Measurements from ENCODE around the gene RNF126. TPM values are rescaled to one million over a fixed set of nuclear protein-coding genes. Genes with fewer than 3 reads are reported as not detected.

The RNF126 gene
- polyA plus RNA-seq, 1 donor from 2014 or later, result 33.7 TPM

- H3K4me3 ChIP-seq (ENCODE audit: low read length), result no peak overlapping the region
- H3K36me3 ChIP-seq (ENCODE audit: insufficient read depth, low read length), result no peaks in the 10 kb centered on the region
- H3K9me2 ChIP-seq (ENCODE audit: insufficient read depth, low read length), result no peaks in the 10 kb centered on the region
- no peak overlapping the region for H3K4me2 ChIP-seq (ENCODE audit: low read length)
- TF ChIP-seq EP300 (conservative IDR thresholded peaks at IDR 0.05; ENCODE audit: poor library complexity, severe bottlenecking), result no peak
- H3K9me3 ChIP-seq (ENCODE audit: low read length), result no peaks in the 10 kb centered on the region
- no peak overlapping the region for H2AFZ ChIP-seq (ENCODE audit: low read depth, low read length)
- no peak overlapping the region for H3K27ac ChIP-seq (ENCODE audit: low read length)
- no peaks in the 10 kb centered on the region for H3F3A ChIP-seq (ENCODE audit: insufficient read depth, low read length, poor library complexity, severe bottlenecking)
- H4K20me1 ChIP-seq (ENCODE audit: insufficient read depth), result no peaks in the 10 kb centered on the region
- H3K79me2 ChIP-seq (replicated peaks; ENCODE audit: insufficient read depth, low read length), result no peaks in the 10 kb centered on the region
- no peaks in the 10 kb centered on the region for H3K27me3 ChIP-seq (ENCODE audit: insufficient read depth, low read depth, low read length)
- H3K9ac ChIP-seq (ENCODE audit: low read length), result no peak overlapping the region
These were observed 42.7 kb downstream of the RNF126 start for GRCh38 chr19:620166-620862.

GRCh38 chr19:619286-620002 lies 43.6 kb downstream of the RNF126 start:
- Histone ChIP-seq H3K27me3 (ENCODE audit: insufficient read depth, low read depth, low read length) (no peaks in the 10 kb centered on the region), H3K9me2 (ENCODE audit: insufficient read depth, low read length) (no peaks in the 10 kb centered on the region), H3K4me3 (ENCODE audit: low read length) (no peak overlapping the region), H3F3A (ENCODE audit: insufficient read depth, low read length, poor library complexity, severe bottlenecking) (no peaks in the 10 kb centered on the region), H3K4me2 (ENCODE audit: low read length) (no peak overlapping the region), H3K36me3 (ENCODE audit: insufficient read depth, low read length) (no peaks in the 10 kb centered on the region), H4K20me1 (ENCODE audit: insufficient read depth) (no peaks in the 10 kb centered on the region), H3K27ac (ENCODE audit: low read length) (no peak overlapping the region), H2AFZ (ENCODE audit: low read depth, low read length) (no peak overlapping the region), H3K9ac (ENCODE audit: low read length) (no peak overlapping the region), H3K79me2 (replicated peaks; ENCODE audit: insufficient read depth, low read length) (no peaks in the 10 kb centered on the region), H3K9me3 (ENCODE audit: low read length) (no peaks in the 10 kb centered on the region)
- TF ChIP-seq POLR2AphosphoS5 (IDR thresholded peaks at IDR 0.05), result no peak
- TF ChIP-seq SMC3 (conservative IDR thresholded peaks at IDR 0.05; ENCODE audit: poor library complexity), result no peak
- no peak for TF ChIP-seq EZH2 (IDR thresholded peaks at IDR 0.05; ENCODE audit: borderline replicate concordance, insufficient read depth, low read length, poor library complexity, severe bottlenecking)
- no peak for TF ChIP-seq MXI1 (conservative IDR thresholded peaks at IDR 0.05; ENCODE audit: poor library complexity, severe bottlenecking)
- TF ChIP-seq EP300 (conservative IDR thresholded peaks at IDR 0.05; ENCODE audit: poor library complexity, severe bottlenecking), result no peak
- TF ChIP-seq CTCF (IDR thresholded peaks at IDR 0.05; ENCODE audit: poor library complexity, severe bottlenecking), result no peak
- no peak for TF ChIP-seq TAF1 (IDR thresholded peaks at IDR 0.05; ENCODE audit: low read depth)
- no peak for TF ChIP-seq REST (IDR thresholded peaks at IDR 0.05; ENCODE audit: borderline replicate concordance)
- no peak for TF ChIP-seq RAD21 (conservative IDR thresholded peaks at IDR 0.05)

Data from neural cell (in vitro differentiated cells).